Nephron progenitor cell (in vitro differentiated cells): ENCODE results near the gene TTC19.

Source experiments
- DNase-seq: peaks from one replicate; pipeline ENCODE4 v3.0.0; 2021
- H3K27ac Mint-ChIP-seq: 2 replicates; pipeline ENCODE4 v1.8.0; 2021; ENCODE audit warnings: mild to moderate bottlenecking, moderate library complexity, mixed read lengths
- H3K27me3 Mint-ChIP-seq: 2 replicates; pipeline ENCODE4 v1.8.0; 2021; ENCODE audit warnings: mild to moderate bottlenecking, low read depth, mixed read lengths; ENCODE audit not compliant: poor library complexity
- H3K36me3 Mint-ChIP-seq: 2 replicates; pipeline ENCODE4 v1.8.0; 2021; ENCODE audit warnings: low read depth, mixed read lengths
- H3K4me1 Mint-ChIP-seq: 2 replicates; pipeline ENCODE4 v1.8.0; 2021; ENCODE audit warnings: mixed read lengths
- H3K4me3 Mint-ChIP-seq: 2 replicates; pipeline ENCODE4 v1.8.0; 2021; ENCODE audit warnings: mild to moderate bottlenecking, moderate library complexity, mixed read lengths
- H3K9me3 Mint-ChIP-seq: 2 replicates; pipeline ENCODE4 v1.8.0; 2021; ENCODE audit warnings: mild to moderate bottlenecking, moderate library complexity, mixed read lengths
- CTCF ChIP-seq: fragments of 200-600 bp; sonication (generic); IDR thresholded peaks from 2 replicates; pipeline ENCODE4 v1.5.0; 2021; ENCODE audit warnings: antibody characterized with exemption

Gene TTC19

GRCh38 chr17:16027708-16028584 is 28.3 kb downstream of the TTC19 start:
- Mint-ChIP-seq H3K4me3 (no peak overlapping the region), H3K4me1 (no peaks in the 10 kb centered on the region), H3K9me3 (no peaks in the 10 kb centered on the region), H3K36me3 (peaks cover 85% of the 10 kb centered on the region), H3K27ac (peak overlapping the region; percentile 17), H3K27me3 (no peaks in the 10 kb centered on the region)
- TF ChIP-seq CTCF = no peak
- no peak for DNase-seq

DNA sequence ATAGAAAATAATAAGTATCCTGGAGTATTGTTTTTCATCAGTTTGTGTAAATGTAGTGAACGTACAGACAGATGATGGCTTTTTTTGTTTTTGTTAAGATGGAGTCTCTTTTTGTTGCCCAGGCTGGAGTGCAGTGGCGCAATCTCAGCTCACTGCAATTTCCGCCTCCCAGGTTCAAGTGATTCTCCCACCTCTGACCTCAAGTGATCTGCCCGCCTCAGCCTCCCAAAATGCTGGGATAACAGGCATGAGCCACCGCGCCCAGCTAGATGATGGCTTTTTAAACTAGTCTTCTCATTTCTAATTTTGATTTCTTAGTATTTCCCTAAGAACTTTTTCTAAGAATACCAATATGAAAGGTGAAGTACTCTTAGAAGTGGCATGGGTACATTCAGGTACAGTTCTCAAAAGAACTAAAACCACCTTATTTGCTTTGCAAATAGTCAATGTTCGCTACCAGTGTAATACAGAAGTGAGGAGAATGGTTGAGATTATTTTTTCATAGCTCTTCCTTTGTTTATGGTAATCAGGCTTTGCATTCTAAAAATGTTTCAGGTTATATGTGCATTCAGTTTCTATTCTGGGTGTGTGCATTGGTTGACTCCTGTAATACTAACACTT is 34.2 kb downstream of the TTC19 start:
- Mint-ChIP-seq H3K9me3 (peaks cover 6% of the 10 kb centered on the region), H3K4me1 (no peaks in the 10 kb centered on the region), H3K36me3 (peaks cover 84% of the 10 kb centered on the region), H3K4me3 (no peak overlapping the region), H3K27me3 (no peaks in the 10 kb centered on the region), H3K27ac (peak overlapping the region; percentile 68)
- DNase-seq = no peak
- TF ChIP-seq CTCF = no peak

- H3K27ac Mint-ChIP-seq = no peak overlapping the region
- H3K4me3 Mint-ChIP-seq = no peak overlapping the region
- no peak for DNase-seq
- H3K9me3 Mint-ChIP-seq = peaks cover 6% of the 10 kb centered on the region
- H3K4me1 Mint-ChIP-seq = no peaks in the 10 kb centered on the region
- no peaks in the 10 kb centered on the region for H3K27me3 Mint-ChIP-seq
- H3K36me3 Mint-ChIP-seq = peaks cover 88% of the 10 kb centered on the region
- no peak for TF ChIP-seq CTCF
Observed at GRCh38 chr17:16036261-16036660, 36.6 kb downstream of the TTC19 start.

DNA sequence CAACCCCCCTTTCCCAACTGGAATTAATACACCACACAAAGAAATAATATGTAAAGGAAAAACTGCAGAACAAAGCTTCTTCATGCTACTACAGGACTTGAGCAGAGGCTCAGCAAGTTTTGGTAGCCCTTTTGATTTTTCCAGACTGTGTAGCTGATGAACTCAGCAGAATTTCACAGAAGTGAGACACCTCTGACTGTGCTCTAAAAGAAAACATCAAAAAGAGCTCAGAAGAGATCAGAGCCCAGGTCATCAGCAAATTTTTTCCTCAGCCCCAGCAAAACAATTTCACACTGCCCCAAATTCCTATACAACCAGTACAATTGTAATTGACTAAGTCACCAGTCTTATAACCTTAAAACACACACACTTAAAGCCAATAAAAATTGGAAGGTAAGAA is 38.0 kb downstream of the TTC19 start:
- no peak overlapping the region for H3K4me3 Mint-ChIP-seq
- H3K27ac Mint-ChIP-seq = no peak overlapping the region
- TF ChIP-seq CTCF = no peak
- no peaks in the 10 kb centered on the region for H3K4me1 Mint-ChIP-seq
- H3K9me3 Mint-ChIP-seq = peaks cover 6% of the 10 kb centered on the region
- DNase-seq = no peak
- H3K36me3 Mint-ChIP-seq = peaks cover 86% of the 10 kb centered on the region
- H3K27me3 Mint-ChIP-seq = no peaks in the 10 kb centered on the region

- H3K27ac Mint-ChIP-seq = no peak overlapping the region
- no peaks in the 10 kb centered on the region for H3K27me3 Mint-ChIP-seq
- peaks cover 5% of the 10 kb centered on the region for H3K9me3 Mint-ChIP-seq
- no peak overlapping the region for H3K4me3 Mint-ChIP-seq
- H3K4me1 Mint-ChIP-seq = no peaks in the 10 kb centered on the region
- peaks cover 85% of the 10 kb centered on the region for H3K36me3 Mint-ChIP-seq
- DNase-seq = no peak
- no peak for TF ChIP-seq CTCF
Observed at GRCh38 chr17:16040710-16041251, 41.2 kb downstream of the TTC19 start.
